ENCODE results near the gene PRSS21.

PRSS21 gene

GRCh38 chr16:2833776-2834175, 16.7 kb downstream of the PRSS21 start:
- TF ChIP-seq CTCF (IDR thresholded peaks at IDR 0.05; ENCODE audit: low read depth, low read length, missing control alignments), result no peak
- in situ Hi-C loops (cut with HindIII; ENCODE audit: low sequenced_read_pairs), result no loop called here
- no peak overlapping the region for H3K4me3 ChIP-seq (ENCODE audit: low read depth, low read length)
- no peak for DNase-seq (ENCODE audit: low read depth)

DNA sequence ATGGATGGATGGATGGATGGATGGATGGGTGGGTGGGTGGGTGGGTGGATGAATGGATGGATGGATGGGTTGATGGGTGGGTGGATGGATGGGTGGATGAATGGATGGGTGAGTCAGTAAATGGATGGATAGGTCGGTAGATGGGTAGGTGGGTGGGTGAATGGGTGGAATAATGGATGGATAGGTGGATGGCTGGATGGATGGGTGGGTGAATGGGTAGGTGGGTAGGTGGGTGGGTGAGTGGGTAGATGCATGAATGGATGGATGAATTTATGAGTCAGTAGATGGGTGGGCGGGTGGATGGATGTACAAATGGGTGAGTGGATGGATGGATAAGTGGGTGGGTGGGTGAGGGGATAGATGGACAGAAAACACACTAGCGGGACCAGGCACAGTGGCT, 17.9 kb downstream of the PRSS21 start:
- no peak overlapping the region for H3K4me3 ChIP-seq (ENCODE audit: low read depth, low read length)
- no peak for TF ChIP-seq CTCF (IDR thresholded peaks at IDR 0.05; ENCODE audit: low read depth, low read length, missing control alignments)
- in situ Hi-C loops (cut with HindIII; ENCODE audit: low sequenced_read_pairs), result no loop called here
- DNase-seq (ENCODE audit: low read depth), result no peak

GRCh38 chr16:2835638-2836493, 18.8 kb downstream of the PRSS21 start:
- peak; percentile 100 for DNase-seq (ENCODE audit: low read depth)
- in situ Hi-C loops (cut with HindIII; ENCODE audit: low sequenced_read_pairs), result no loop called here
- TF ChIP-seq CTCF (IDR thresholded peaks at IDR 0.05; ENCODE audit: low read depth, low read length, missing control alignments), result no peak
- no peak overlapping the region for H3K4me3 ChIP-seq (ENCODE audit: low read depth, low read length)

GRCh38 chr16:2836646-2837508, 19.8 kb downstream of the PRSS21 start:
- DNase-seq (ENCODE audit: low read depth), result peak; percentile 8
- no peak overlapping the region for H3K4me3 ChIP-seq (ENCODE audit: low read depth, low read length)
- no peak for TF ChIP-seq CTCF (IDR thresholded peaks at IDR 0.05; ENCODE audit: low read depth, low read length, missing control alignments)
- in situ Hi-C loops (cut with HindIII; ENCODE audit: low sequenced_read_pairs), result no loop called here

DNA sequence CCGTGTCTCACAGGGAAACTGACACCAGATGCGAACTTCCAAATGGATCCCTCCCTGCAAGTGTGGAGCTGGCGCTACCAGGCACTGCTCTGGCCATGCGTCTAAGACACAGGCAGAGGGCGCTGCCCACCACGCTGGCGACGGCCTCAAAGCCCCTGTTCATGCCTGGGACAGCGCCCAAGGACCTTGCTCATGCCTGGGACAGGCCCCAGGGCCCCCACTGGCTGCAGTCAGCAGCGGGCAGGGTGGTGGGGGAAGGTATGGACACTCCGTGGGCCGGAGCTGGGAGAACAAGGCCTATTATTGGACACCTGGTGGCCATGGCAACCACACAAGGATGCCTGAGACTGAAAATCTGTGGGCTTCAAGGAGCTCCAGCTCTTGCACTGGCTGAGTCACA, 21.9 kb downstream of the PRSS21 start:
- peak; percentile 94 for TF ChIP-seq CTCF (IDR thresholded peaks at IDR 0.05; ENCODE audit: low read depth, low read length, missing control alignments)
- in situ Hi-C loops (cut with HindIII; ENCODE audit: low sequenced_read_pairs), result no loop called here
- H3K4me3 ChIP-seq (ENCODE audit: low read depth, low read length), result no peak overlapping the region
- DNase-seq (ENCODE audit: low read depth), result peak; percentile 60

- DNase-seq (ENCODE audit: low read depth), result no peak
- no peak for TF ChIP-seq CTCF (IDR thresholded peaks at IDR 0.05; ENCODE audit: low read depth, low read length, missing control alignments)
- no peak overlapping the region for H3K4me3 ChIP-seq (ENCODE audit: low read depth, low read length)
- in situ Hi-C loops (cut with HindIII; ENCODE audit: low sequenced_read_pairs), result no loop called here
These were observed 22.8 kb downstream of the PRSS21 start for GRCh38 chr16:2839650-2840450.
